ENCODE results near the gene FUS. TPM values are rescaled to one million over a fixed set of nuclear protein-coding genes. Genes with fewer than 3 reads are reported as not detected.

The FUS gene
- total RNA-seq, 1 donor from 2014 or later = 166 TPM

DNA sequence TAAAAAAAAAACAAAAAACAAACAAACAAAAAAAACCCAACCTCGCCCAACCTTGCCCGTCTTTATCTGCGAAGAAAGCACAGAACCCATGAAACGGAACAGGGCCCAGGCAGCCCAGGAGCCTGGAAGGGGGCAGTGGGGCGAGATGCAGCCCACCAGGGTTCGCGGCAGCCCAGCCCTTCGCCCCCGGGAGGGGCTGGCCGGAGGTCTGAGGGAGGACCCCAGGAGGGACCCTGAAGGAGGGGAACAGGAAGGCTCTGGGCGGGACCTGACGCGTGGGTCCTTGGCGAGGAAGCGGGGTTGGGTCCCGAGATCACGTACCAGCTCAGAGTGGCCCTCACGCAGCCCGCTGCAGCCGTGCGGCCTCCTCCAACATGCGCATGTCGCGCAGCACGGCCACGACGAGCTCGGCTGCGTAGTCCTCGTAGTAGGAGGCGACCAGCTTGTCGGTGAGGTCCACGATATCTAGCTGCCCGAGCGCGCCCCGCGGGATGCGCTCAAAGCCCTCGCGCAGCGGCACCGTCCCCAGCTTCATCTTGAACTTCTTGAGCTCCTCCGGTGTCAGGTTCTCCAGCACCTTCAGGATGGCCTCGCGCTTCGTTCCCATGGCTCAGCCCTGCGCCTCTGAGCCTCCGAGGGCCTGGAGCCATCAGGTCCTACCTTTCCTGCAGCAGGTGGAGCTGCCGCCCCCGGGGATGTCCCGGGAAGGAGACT lies 36.6 kb downstream of the FUS start, which contains the start of gene PYDC1:
PYDC1 (minus strand) TSS at position 714 of the 714 bp plus-strand sequence; CDS start at position 607, 107 bp downstream.
- Histone ChIP-seq H3K4me1 (peaks cover 13 to 23% of the 10 kb centered on the region in 2 donors), H3K27ac (no peak within 1 kb of the TSS), H3K27me3 (peaks cover 3% of the 10 kb centered on the region), H3K4me3 (peak within 1 kb of the TSS; percentile 51 to 68), H3K36me3 (no peaks in the 10 kb centered on the region), H3K9me3 (no peaks in the 10 kb centered on the region)
- no peak for DNase-seq (ENCODE audit: low spot score in 2 of 2)
- TF ChIP-seq, protein P1, sequence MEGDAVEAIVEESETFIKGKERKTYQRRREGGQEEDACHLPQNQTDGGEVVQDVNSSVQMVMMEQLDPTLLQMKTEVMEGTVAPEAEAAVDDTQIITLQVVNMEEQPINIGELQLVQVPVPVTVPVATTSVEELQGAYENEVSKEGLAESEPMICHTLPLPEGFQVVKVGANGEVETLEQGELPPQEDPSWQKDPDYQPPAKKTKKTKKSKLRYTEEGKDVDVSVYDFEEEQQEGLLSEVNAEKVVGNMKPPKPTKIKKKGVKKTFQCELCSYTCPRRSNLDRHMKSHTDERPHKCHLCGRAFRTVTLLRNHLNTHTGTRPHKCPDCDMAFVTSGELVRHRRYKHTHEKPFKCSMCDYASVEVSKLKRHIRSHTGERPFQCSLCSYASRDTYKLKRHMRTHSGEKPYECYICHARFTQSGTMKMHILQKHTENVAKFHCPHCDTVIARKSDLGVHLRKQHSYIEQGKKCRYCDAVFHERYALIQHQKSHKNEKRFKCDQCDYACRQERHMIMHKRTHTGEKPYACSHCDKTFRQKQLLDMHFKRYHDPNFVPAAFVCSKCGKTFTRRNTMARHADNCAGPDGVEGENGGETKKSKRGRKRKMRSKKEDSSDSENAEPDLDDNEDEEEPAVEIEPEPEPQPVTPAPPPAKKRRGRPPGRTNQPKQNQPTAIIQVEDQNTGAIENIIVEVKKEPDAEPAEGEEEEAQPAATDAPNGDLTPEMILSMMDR (IDR thresholded peaks at IDR 0.05) = no peak
- intact Hi-C loops (cut with DNase I) = no loop called here

DNA sequence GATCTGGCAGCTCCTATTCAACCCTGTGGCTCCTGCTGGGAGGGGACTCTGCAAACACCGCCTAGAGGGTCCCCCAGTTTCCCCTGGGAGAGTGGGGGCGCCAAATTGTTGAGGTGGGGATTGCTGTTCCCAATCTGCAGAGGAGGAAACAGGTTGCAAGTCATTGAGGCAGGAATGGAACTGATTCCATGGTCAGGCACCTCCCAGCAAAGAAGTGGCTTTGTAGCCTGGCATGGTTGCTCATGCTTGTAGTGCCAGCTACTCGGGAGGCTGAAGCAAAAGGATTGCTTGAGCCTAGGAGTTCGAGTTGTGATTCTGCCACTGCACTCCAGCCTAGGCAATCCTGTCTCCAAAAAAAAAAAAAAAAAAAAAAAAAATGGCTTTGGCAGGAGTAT lies 37.2 kb downstream of the FUS start:
- peaks cover 3% of the 10 kb centered on the region for H3K27me3 ChIP-seq
- TF ChIP-seq, protein P1 (IDR thresholded peaks at IDR 0.05) = no peak
- H3K27ac ChIP-seq = no peak overlapping the region
- DNase-seq (ENCODE audit: low spot score in 2 of 2) = no peak
- no peaks in the 10 kb centered on the region for H3K9me3 ChIP-seq
- H3K4me3 ChIP-seq = peak overlapping the region in 1 of 2 donors; percentile 68
- intact Hi-C loops (cut with DNase I) = no loop called here
- no peaks in the 10 kb centered on the region for H3K36me3 ChIP-seq
- H3K4me1 ChIP-seq = peaks cover 13 to 23% of the 10 kb centered on the region in 2 donors

DNA sequence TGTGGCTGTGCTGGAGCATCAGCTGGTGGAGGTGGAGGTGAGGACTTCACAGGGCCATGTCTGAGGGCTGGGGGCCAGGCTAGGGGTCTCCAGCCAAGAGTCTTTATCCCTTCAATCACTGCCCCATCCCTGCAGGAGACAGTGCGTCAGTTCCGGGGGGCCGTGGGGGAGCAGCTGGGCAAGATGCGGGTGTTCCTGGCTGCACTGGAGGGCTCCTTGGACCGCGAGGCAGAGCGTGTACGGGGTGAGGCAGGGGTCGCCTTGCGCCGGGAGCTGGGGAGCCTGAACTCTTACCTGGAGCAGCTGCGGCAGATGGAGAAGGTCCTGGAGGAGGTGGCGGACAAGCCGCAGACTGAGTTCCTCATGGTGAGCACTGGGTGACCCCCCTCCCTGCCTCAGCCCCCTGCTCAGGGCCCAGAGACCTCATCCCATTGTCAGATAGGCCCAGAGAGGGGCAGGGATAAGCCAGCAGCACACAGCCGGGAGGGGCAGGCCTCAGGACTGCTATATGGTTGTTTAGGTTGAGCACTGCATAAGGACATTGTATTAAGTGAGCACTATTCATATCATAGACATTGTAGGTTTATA lies 39.3 kb downstream of the FUS start:
- intact Hi-C loops (cut with DNase I) = no loop called here
- Histone ChIP-seq H3K9me3 (no peaks in the 10 kb centered on the region), H3K36me3 (no peaks in the 10 kb centered on the region), H3K27ac (no peak overlapping the region), H3K4me3 (no peak overlapping the region), H3K4me1 (peaks cover 13 to 23% of the 10 kb centered on the region in 2 donors), H3K27me3 (peaks cover 3% of the 10 kb centered on the region)
- no peak for DNase-seq (ENCODE audit: low spot score in 2 of 2)
- TF ChIP-seq, protein P1 (IDR thresholded peaks at IDR 0.05) = no peak

DNA sequence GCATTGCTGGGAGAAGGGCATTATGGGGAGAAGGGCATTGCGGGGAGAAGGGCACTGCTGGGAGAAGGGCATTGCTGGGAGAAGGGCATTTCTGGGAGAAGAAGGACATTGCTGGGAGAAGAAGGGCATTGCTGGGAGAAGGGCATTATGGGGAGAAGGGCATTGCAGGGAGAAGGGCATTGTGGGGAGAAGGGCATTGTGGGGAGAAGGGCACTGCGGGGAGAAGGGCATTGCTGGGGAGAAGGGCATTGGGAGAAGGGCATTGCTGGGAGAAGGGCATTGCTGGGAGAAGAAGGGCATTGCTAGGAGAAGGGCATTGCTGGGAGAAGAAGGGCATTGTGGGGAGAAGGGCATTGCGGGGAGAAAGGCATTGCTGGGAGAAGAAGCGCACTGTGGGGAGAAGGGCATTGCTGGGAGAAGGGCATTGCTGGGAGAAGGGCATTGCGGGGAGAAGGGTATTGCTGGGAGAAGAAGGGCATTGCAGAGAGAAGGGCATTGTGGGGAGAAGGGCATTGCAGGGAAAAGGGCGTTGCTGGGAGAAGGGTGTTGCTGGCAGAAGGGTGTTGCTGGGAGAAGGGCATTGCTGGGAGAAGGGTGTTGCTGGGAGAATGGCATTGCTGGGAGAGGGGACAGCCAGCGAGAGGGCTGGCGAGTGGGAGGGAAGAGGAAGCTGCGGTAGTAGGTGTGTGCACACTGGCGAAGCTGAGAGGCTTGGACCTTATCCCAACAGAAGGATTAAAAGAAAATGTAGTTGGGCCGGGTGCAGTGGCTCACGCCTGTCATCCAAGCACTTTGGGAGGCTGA lies 41.6 kb downstream of the FUS start:
- Histone ChIP-seq H3K36me3 (no peaks in the 10 kb centered on the region), H3K27ac (no peak overlapping the region), H3K4me1 (peaks cover 5 to 6% of the 10 kb centered on the region in 2 donors), H3K4me3 (no peak overlapping the region), H3K27me3 (peaks cover under 1% of the 10 kb centered on the region), H3K9me3 (no peaks in the 10 kb centered on the region)
- DNase-seq (ENCODE audit: low spot score in 2 of 2) = no peak
- TF ChIP-seq, protein P1 (IDR thresholded peaks at IDR 0.05) = no peak
- intact Hi-C loops (cut with DNase I) = no loop called here

GRCh38 chr16:31223044-31223443 lies 43.1 kb downstream of the FUS start:
- TF ChIP-seq, protein P1 (IDR thresholded peaks at IDR 0.05) = no peak
- Histone ChIP-seq H3K4me1 (no peaks in the 10 kb centered on the region), H3K27me3 (no peaks in the 10 kb centered on the region), H3K9me3 (no peaks in the 10 kb centered on the region), H3K4me3 (no peak overlapping the region), H3K27ac (no peak overlapping the region), H3K36me3 (no peaks in the 10 kb centered on the region)
- intact Hi-C loops (cut with DNase I) = no loop called here
- no peak for DNase-seq (ENCODE audit: low spot score in 2 of 2)

All from ascending aorta (tissue), 2 donors.